ENCODE measurements around the gene CTSV.
"Not testable (repeated sequence)": the region's sequence is repeated elsewhere in the genome, so short reads cannot be mapped to it uniquely, and the experiment has no call there.

The CTSV gene

DNA sequence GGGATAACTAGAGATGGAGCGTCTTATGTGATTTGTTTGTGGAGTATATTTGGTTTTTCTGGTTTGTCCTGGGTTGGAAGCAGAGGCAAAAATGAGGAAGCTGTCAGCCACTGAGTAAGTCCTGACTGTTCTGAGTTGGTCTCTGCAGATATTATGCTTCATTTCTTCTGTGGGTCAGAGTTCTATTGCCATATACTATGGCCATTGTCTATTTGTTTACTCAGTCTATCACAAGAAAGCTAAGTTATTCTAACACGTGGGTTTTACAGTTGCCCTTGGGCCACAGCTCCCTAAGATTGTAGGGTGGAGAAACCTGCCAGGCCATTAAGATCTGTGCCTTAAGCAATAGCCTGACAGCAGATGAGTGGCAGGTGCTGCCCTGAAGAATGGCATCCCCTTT lies 3.0 kb upstream of the CTSV start:
- ChIA-PET CTCF (no interaction called here), POLR2A (no interaction called here)
- TF ChIP-seq, protein P1, sequence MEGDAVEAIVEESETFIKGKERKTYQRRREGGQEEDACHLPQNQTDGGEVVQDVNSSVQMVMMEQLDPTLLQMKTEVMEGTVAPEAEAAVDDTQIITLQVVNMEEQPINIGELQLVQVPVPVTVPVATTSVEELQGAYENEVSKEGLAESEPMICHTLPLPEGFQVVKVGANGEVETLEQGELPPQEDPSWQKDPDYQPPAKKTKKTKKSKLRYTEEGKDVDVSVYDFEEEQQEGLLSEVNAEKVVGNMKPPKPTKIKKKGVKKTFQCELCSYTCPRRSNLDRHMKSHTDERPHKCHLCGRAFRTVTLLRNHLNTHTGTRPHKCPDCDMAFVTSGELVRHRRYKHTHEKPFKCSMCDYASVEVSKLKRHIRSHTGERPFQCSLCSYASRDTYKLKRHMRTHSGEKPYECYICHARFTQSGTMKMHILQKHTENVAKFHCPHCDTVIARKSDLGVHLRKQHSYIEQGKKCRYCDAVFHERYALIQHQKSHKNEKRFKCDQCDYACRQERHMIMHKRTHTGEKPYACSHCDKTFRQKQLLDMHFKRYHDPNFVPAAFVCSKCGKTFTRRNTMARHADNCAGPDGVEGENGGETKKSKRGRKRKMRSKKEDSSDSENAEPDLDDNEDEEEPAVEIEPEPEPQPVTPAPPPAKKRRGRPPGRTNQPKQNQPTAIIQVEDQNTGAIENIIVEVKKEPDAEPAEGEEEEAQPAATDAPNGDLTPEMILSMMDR (IDR thresholded peaks at IDR 0.05; ENCODE audit: insufficient read depth, low read length, missing control alignments), result no peak
- no peak overlapping the region for H3K4me3 ChIP-seq (ENCODE audit: low read depth, low read length)
- no peak for DNase-seq (ENCODE audit: low read depth, low spot score)

DNA sequence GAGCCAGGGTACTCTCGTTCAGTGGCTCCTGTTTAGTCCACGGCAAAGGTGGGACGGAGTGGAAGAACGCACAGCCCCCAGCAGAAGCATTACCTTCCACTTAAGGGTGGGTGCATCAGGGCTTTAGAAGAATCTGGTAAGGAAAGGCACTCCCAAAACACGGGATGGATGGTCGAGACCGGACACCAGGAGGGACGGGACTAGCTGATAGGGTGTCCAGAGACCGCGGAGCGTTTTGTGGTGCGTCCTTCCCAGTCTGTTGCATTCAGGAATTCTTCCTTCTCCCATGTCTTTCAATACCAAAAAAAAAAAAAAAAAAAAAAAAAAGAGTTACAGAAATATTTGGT lies 545 bp upstream of the CTSV start:
- ChIA-PET CTCF (interaction anchor here (1.5 kb wide), 1 partner anchor 182 kb away, joined by 3 read pairs; no protein-coding TSS in a partner anchor), POLR2A (no interaction called here)
- H3K4me3 ChIP-seq (ENCODE audit: low read depth, low read length), result peak overlapping the region; percentile 63
- DNase-seq (ENCODE audit: low read depth, low spot score), result no peak
- TF ChIP-seq, protein P1 (IDR thresholded peaks at IDR 0.05; ENCODE audit: insufficient read depth, low read length, missing control alignments), result no peak

DNA sequence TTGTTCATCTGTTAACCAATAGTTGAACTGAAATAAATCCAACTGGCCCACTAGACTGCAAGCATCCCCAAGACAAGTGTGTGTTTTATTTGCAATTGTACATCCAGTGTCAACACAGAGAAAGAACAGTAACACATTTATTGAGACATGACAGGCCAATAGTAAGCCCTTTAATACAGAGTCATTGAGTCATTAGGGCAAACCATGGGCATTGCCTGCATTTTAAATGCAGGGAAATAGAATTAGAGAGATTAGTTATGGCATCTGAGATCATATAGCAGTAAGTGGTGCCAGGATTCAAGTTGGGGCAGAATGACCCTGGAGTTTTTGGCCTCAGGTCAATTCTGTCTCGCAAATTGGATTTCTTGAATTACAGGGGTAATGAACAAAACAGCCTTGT lies 15.4 kb downstream of the CTSV start:
- H3K4me3 ChIP-seq (ENCODE audit: low read depth, low read length); POLR2A ChIA-PET; CTCF ChIA-PET; DNase-seq (ENCODE audit: low read depth, low spot score): not testable (repeated sequence)

DNA sequence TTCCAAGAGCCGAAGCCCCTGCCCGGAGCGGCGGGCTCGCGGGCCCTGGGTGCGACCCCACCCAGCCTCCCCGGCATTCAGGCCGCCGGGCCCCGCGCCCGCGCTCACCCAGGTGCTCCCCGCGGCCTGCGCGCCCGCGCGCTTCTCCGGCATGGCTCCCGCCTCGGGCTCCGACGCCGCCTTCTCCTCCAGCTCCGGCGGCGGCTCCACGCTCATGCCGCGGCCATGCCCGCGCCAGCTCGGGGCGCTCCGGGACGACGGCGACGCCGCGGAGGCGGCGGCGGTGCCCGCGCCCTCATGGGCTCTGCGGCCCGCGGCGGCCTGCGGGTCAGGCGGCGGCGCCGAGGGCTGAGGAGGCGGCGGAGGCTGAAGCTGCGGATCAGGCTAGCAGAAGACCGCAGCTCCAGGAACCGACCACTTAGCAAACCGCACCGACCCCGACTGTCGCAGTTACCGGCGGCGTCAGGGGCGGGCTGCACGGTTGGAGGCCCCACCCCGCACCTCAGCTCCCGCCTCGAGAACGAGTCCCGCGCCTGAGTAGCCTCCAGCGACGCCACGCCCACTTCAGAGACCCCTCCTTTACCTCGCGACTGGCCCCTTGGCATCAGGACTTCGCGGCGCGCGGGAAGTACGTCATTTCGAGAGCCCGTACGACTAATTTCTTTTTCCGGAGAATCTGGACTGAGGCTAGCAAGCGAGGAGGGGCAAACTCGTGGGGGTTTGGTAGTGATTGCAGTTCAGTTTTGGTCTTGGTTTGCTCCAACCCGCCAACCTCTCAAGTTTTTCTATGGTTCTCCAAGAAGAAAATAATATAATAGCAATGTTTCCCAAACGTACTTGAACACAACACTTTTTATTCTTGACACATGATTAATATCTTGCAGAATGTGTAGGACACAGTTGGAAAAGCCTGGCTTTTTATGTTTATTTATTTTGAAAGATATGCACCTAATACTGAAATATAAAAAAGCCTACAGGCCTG lies 25.5 kb downstream of the CTSV start:
- peak overlapping the region; percentile 67 for H3K4me3 ChIP-seq (ENCODE audit: low read depth, low read length)
- CTCF ChIA-PET, POLR2A ChIA-PET: not testable (repeated sequence)
- DNase-seq (ENCODE audit: low read depth, low spot score), result peak; percentile 3

DNA sequence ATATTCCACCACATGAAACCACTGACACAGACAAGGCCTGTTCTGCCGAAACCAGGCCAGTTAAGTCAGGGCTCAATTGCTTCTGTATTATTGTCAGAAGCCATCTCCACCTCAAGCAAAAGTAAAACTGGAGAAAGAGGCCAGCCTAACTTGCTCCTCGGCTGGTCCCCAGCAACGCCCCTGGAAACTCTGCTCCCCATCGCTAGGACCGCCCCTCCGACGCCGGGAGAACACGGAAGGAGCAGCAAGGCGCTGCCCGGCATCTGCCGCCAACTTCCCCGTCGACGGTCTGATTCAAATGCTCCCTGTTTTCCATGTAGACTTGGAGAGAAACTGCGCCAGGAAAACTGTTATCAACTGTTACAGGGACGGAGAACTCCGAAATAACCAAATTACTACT lies 26.3 kb downstream of the CTSV start:
- POLR2A ChIA-PET, result not testable (repeated sequence)

DNA sequence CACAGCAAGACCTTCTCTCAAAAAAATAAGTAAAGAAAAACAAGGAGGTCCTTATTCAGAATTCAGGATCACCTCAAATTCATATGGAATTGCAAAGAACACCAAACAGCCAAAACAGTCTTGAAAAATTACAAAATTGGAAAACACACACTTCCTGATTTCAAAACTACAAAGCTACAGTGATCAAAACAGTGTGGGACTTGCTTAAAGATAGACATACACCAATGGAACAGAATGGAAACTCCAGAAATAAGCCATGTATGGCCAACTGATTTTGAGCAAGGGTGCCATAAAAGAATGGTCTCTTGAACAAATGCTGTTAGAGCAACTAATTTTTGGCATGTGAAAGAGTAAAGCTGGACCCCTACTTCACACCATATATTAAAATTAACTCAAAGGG lies 36.7 kb downstream of the CTSV start:
- POLR2A ChIA-PET; CTCF ChIA-PET; DNase-seq (ENCODE audit: low read depth, low spot score); H3K4me3 ChIP-seq (ENCODE audit: low read depth, low read length): not testable (repeated sequence)

More for the DNA sequence above, 26.3 kb downstream of the CTSV start:
- DNase-seq (ENCODE audit: low read depth, low spot score); CTCF ChIA-PET: not testable (repeated sequence)
- H3K4me3 ChIP-seq (ENCODE audit: low read depth, low read length), result peak overlapping the region; percentile 60

DNA sequence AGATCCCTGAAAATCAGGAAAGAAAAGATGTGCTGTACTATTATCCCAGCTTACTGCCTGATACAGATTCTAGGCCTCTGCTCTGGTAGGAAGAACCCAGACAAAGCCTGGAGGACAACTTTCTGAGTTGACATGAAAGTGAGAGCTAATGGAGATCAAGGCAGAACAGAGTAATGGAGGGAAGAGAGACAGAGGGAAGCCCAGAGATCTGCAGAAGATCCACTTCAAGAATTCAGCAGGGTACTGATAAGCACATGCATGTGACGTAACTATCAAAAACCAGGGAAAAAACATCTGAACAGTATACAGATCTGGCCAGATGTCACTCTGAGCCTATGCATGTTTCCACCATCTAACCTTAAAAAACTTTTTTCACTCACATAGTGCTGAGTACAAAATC lies 37.6 kb downstream of the CTSV start:
- POLR2A ChIA-PET; DNase-seq (ENCODE audit: low read depth, low spot score); CTCF ChIA-PET; H3K4me3 ChIP-seq (ENCODE audit: low read depth, low read length): not testable (repeated sequence)

DNA sequence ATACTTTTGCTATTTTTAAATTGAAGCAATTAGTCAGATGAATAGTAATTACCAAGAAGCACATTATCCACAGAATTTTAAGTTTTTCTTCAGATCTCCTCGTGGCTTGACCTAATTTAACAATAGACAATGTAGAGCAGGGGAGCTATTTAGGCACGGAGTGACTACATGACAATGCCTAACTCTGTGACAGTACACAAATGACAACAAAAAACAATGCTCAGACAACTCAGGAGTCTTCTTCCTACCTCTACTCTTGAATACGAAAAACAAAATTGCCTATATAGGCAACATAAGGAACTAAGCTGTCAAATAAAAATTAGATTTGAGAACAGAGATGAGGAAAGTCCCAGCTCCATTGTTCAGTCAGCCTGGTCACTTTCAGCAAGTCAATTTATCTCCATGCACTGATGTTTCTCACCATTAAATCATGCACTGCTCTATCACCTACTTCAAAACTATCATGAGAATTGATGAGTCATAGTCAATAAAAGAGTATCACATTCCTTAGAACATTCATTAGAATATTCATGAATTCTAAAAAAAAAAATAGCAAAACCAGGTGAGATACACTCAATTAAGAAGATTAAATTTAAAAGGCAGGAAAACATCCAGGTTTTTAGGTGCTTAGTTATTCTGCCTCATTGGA lies 38.7 kb downstream of the CTSV start:
- POLR2A ChIA-PET; H3K4me3 ChIP-seq (ENCODE audit: low read depth, low read length); CTCF ChIA-PET; DNase-seq (ENCODE audit: low read depth, low spot score): not testable (repeated sequence)

DNA sequence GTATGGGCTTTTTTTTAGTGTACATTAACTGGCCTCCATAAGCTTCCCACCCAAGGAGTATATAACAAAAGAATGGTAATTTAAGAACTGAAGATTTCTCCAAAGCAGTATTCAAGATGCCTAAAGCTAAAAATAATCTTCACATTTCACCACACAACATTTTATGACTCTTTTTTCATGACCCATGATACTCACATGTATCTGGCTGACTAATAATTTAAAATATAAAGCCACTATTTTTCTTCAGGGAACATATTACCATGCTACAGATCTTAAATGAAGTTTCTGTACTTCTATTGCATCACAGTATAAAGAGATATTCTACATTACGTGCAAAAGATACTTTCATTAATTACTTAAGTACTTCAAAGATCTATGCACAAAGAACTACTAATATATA lies 39.2 kb downstream of the CTSV start:
- DNase-seq (ENCODE audit: low read depth, low spot score); H3K4me3 ChIP-seq (ENCODE audit: low read depth, low read length); CTCF ChIA-PET; POLR2A ChIA-PET: not testable (repeated sequence)

DNA sequence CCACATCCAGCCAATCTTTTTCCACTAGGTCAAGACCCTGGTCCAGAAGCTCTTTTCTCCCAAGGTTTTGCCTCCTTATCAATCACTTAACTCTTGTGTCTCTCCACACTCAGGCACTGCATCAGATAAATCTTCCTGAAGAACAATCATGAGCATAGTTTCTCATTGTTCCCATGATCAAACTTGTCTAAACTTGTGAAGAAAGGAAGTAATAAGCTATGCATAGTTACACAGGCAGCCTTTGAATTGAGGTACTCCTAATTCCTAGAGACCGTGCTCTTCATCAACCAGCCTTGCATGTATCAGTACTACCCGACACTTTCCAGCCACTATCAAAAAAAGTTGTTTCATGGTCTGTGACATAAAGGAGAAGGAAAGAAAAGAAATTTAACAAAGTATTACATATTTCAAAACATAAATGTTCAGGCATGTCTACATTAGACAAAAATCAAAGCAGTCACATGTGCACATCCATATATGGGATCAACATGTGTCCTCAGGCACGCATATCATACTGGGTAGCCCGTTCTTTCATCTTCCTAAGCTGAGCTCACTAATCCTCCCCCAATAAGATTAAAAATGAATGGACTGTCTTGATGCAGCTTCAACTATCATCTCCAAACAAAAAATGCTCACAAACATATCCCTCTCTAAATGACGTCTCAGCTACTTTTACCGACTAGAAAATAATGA lies 41.8 kb downstream of the CTSV start:
- DNase-seq (ENCODE audit: low read depth, low spot score); H3K4me3 ChIP-seq (ENCODE audit: low read depth, low read length); POLR2A ChIA-PET; CTCF ChIA-PET: not testable (repeated sequence)

DNA sequence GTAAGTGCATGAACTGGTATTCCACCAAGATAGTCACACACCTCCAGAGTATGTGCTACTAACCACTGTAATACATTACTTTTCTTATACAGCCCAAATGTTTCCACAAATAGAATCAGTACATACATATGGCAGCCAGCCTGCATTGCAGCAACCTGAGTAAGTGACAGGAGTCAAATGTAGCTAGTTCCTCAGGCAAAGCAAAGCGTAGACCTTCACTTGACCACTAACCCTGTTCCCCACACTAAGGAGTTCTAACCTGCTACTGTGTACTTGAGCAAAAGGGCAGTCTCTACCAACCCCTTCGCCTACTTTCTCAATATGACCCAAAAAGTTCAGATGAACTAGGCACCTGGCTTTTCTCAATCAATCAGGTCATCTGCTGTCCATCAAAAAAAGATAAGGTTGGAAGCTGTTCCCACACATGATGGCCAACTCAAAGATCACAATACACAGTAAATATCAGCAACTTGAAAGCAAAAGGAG lies 44.4 kb downstream of the CTSV start:
- DNase-seq (ENCODE audit: low read depth, low spot score); POLR2A ChIA-PET; H3K4me3 ChIP-seq (ENCODE audit: low read depth, low read length); CTCF ChIA-PET: not testable (repeated sequence)

DNA sequence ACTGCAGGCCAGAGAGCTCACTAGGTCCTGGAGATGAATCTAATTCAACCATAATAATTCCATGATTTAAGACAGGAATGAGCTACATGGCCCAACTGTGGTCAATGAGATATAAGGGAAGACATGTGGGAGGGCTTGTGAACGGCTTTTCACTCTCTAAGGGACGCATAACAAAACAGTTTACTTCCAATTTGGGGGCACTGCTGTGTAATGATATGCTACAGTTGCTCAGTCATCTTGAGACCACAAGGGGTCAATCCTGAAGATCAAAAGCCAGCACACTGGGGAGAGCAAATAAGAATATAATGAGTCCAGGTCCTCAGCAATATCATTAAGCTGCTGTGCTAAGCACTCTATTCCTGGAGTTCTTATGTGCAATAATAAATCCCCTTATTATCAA lies 46.6 kb downstream of the CTSV start:
- H3K4me3 ChIP-seq (ENCODE audit: low read depth, low read length); POLR2A ChIA-PET; CTCF ChIA-PET; DNase-seq (ENCODE audit: low read depth, low spot score): not testable (repeated sequence)

DNA sequence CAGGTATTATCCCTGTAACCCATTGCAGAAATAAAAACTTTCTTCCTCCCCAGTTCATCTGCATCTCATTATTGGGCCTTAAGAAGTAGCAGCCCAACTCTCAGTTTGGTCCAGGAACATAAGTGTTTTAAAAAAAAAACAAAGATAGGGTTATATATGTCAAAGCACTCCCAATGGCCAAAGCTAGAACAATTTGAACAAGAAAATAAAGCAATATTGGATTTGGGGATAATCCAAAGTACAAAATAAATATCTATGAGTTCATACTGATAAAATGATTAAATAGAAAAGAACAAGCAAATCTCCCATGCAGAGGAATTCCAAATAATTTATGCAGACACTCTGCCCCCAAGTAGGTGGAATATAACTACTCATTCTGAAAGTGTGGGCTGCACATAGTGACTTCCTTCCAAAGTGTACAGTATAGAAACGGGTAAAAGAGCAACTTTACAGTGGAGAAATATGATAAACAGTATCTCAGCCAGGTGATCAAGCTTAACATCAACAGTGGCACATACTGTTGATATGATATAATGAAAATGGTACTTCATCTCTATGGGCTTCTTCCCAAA lies 49.1 kb downstream of the CTSV start:
- not testable (repeated sequence) for H3K4me3 ChIP-seq (ENCODE audit: low read depth, low read length)

DNA sequence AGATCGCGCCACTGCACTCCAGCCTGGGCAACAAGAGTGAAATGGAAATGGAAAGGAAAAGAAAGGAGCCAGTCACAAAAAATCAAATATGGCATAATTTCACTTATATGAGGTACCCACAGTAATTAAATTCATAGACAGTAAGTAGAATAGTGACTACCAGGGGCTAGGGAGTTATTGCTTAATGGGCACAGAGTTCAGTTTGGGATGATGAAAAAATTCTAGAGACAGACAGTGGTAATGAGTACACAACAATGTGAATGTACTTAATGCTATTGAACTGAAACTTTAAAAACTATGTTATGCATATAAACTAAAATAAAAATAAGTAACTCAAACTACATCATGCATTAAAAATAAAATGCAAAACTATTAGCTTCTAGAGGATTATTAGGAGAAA lies 54.1 kb downstream of the CTSV start:
- H3K4me3 ChIP-seq (ENCODE audit: low read depth, low read length); POLR2A ChIA-PET; CTCF ChIA-PET; DNase-seq (ENCODE audit: low read depth, low spot score): not testable (repeated sequence)

More for the DNA sequence above, 49.1 kb downstream of the CTSV start:
- POLR2A ChIA-PET; DNase-seq (ENCODE audit: low read depth, low spot score); CTCF ChIA-PET: not testable (repeated sequence)
